Measurements from ENCODE around the gene HOXB5.

HOXB5 gene

GRCh38 chr17:48593126-48593829, at the start of gene HOXB5:
HOXB5 (minus strand) TSS chr17:48593779; CDS start chr17:48593682, 97 bp downstream.
- H3K27ac Mint-ChIP-seq: no peak within 1 kb of the TSS
- H3K4me3 Mint-ChIP-seq: peak within 1 kb of the TSS; percentile 82
- H3K4me1 Mint-ChIP-seq: peaks cover 49% of the 10 kb centered on the region
- no peaks in the 10 kb centered on the region for H3K36me3 Mint-ChIP-seq
- ATAC-seq (peak; percentile 55), DNase-seq (ENCODE audit: low spot score in 2 of 2) (no peak)
- no peaks in the 10 kb centered on the region for H3K9me3 Mint-ChIP-seq

- Mint-ChIP-seq H3K4me3 (no peak overlapping the region), H3K4me1 (peaks cover 31% of the 10 kb centered on the region)
These were observed 49.5 kb upstream of the HOXB5 start for GRCh38 chr17:48642843-48643696.

GRCh38 chr17:48642059-48642842, 48.7 kb upstream of the HOXB5 start:
- peak overlapping the region; percentile 30 for H3K4me3 Mint-ChIP-seq
- H3K36me3 Mint-ChIP-seq: no peaks in the 10 kb centered on the region
- peaks cover 23% of the 10 kb centered on the region for H3K4me1 Mint-ChIP-seq
- no peak for DNase-seq (ENCODE audit: low spot score in 2 of 2)
- no peak for ATAC-seq
- H3K27ac Mint-ChIP-seq: no peak overlapping the region
- H3K9me3 Mint-ChIP-seq: no peaks in the 10 kb centered on the region

More at GRCh38 chr17:48642843-48643696, 49.5 kb upstream of the HOXB5 start:
- no peaks in the 10 kb centered on the region for H3K36me3 Mint-ChIP-seq
- DNase-seq (ENCODE audit: low spot score in 2 of 2) (no peak), ATAC-seq (no peak)
- no peaks in the 10 kb centered on the region for H3K9me3 Mint-ChIP-seq
- no peak overlapping the region for H3K27ac Mint-ChIP-seq

GRCh38 chr17:48641541-48642058, 48.0 kb upstream of the HOXB5 start:
- Mint-ChIP-seq H3K27ac (no peak overlapping the region), H3K9me3 (no peaks in the 10 kb centered on the region), H3K4me3 (peak overlapping the region; percentile 30), H3K4me1 (peaks cover 22% of the 10 kb centered on the region), H3K36me3 (no peaks in the 10 kb centered on the region)
- ATAC-seq: no peak
- no peak for DNase-seq (ENCODE audit: low spot score in 2 of 2)

- Mint-ChIP-seq H3K27ac (no peak overlapping the region), H3K4me3 (no peak overlapping the region), H3K36me3 (no peaks in the 10 kb centered on the region), H3K4me1 (peaks cover 18% of the 10 kb centered on the region), H3K9me3 (no peaks in the 10 kb centered on the region)
- ATAC-seq (no peak), DNase-seq (ENCODE audit: low spot score in 2 of 2) (no peak)
These were observed 47.2 kb upstream of the HOXB5 start for GRCh38 chr17:48640858-48641180.

- DNase-seq (ENCODE audit: low spot score in 2 of 2): no peak
- ATAC-seq: no peak
- H3K4me1 Mint-ChIP-seq: peaks cover 16% of the 10 kb centered on the region
- H3K4me3 Mint-ChIP-seq: no peak overlapping the region
- H3K27ac Mint-ChIP-seq: no peak overlapping the region
- H3K9me3 Mint-ChIP-seq: no peaks in the 10 kb centered on the region
- H3K36me3 Mint-ChIP-seq: no peaks in the 10 kb centered on the region
These were observed 46.6 kb upstream of the HOXB5 start for GRCh38 chr17:48639982-48640857.

- peaks cover 5% of the 10 kb centered on the region for H3K36me3 Mint-ChIP-seq
- ATAC-seq: no peak
- peaks cover 16% of the 10 kb centered on the region for H3K4me1 Mint-ChIP-seq
These were observed 45.6 kb upstream of the HOXB5 start for GRCh38 chr17:48639136-48639535.

GRCh38 chr17:48637323-48638260, 44.0 kb upstream of the HOXB5 start:
- peaks cover 5% of the 10 kb centered on the region for H3K36me3 Mint-ChIP-seq
- no peaks in the 10 kb centered on the region for H3K9me3 Mint-ChIP-seq
- peak overlapping the region; percentile 25 for H3K4me3 Mint-ChIP-seq
- H3K27ac Mint-ChIP-seq: no peak overlapping the region
- peaks cover 20% of the 10 kb centered on the region for H3K4me1 Mint-ChIP-seq
- ATAC-seq (peak; percentile 27), DNase-seq (ENCODE audit: low spot score in 2 of 2) (no peak)

More at GRCh38 chr17:48639136-48639535, 45.6 kb upstream of the HOXB5 start:
- Mint-ChIP-seq H3K4me3 (no peak overlapping the region), H3K9me3 (no peaks in the 10 kb centered on the region), H3K27ac (no peak overlapping the region)
- no peak for DNase-seq (ENCODE audit: low spot score in 2 of 2)

- Mint-ChIP-seq H3K9me3 (no peaks in the 10 kb centered on the region), H3K36me3 (peaks cover 5% of the 10 kb centered on the region), H3K27ac (no peak overlapping the region), H3K4me3 (peak overlapping the region; percentile 25), H3K4me1 (peaks cover 17% of the 10 kb centered on the region)
- ATAC-seq (peak; percentile 83), DNase-seq (ENCODE audit: low spot score in 2 of 2) (peak; percentile 67 to 84)
These were observed 42.8 kb upstream of the HOXB5 start for GRCh38 chr17:48636177-48637018.

- ATAC-seq (no peak), DNase-seq (ENCODE audit: low spot score in 2 of 2) (no peak)
- Mint-ChIP-seq H3K4me1 (peaks cover 14% of the 10 kb centered on the region), H3K4me3 (peak overlapping the region; percentile 61), H3K36me3 (peaks cover 5% of the 10 kb centered on the region), H3K9me3 (no peaks in the 10 kb centered on the region), H3K27ac (no peak overlapping the region)
These were observed 41.1 kb upstream of the HOXB5 start for GRCh38 chr17:48634493-48635208.

GRCh38 chr17:48633266-48633677, 39.7 kb upstream of the HOXB5 start:
- peaks cover 14% of the 10 kb centered on the region for H3K4me1 Mint-ChIP-seq
- ATAC-seq: no peak

GRCh38 chr17:48632579-48633265, 39.1 kb upstream of the HOXB5 start:
- H3K27ac Mint-ChIP-seq: no peak overlapping the region
- ATAC-seq (no peak), DNase-seq (ENCODE audit: low spot score in 2 of 2) (no peak)
- H3K9me3 Mint-ChIP-seq: no peaks in the 10 kb centered on the region
- H3K4me3 Mint-ChIP-seq: peak overlapping the region; percentile 1
- peaks cover 5% of the 10 kb centered on the region for H3K36me3 Mint-ChIP-seq
- peaks cover 14% of the 10 kb centered on the region for H3K4me1 Mint-ChIP-seq

More at GRCh38 chr17:48633266-48633677, 39.7 kb upstream of the HOXB5 start:
- no peak for DNase-seq (ENCODE audit: low spot score in 2 of 2)
- H3K9me3 Mint-ChIP-seq: no peaks in the 10 kb centered on the region
- H3K27ac Mint-ChIP-seq: no peak overlapping the region
- peak overlapping the region; percentile 61 for H3K4me3 Mint-ChIP-seq
- peaks cover 5% of the 10 kb centered on the region for H3K36me3 Mint-ChIP-seq
